Ammon's horn (tissue), 1 donor: ENCODE data around the gene VIPR2.

Experiments
- DNase-seq: peaks from one replicate; pipeline ENCODE4 v3.0.0-alpha.2; 2016; ENCODE audit warnings: low spot score

The VIPR2 gene

GRCh38 chr7:159042103-159042502 lies 102.6 kb downstream of the VIPR2 start:
- no peak for DNase-seq

- DNase-seq = no peak
Observed at GRCh38 chr7:159040912-159041711, 103.6 kb downstream of the VIPR2 start.

GRCh38 chr7:159040146-159040545 lies 104.5 kb downstream of the VIPR2 start:
- no peak for DNase-seq

- DNase-seq = no peak
Observed at GRCh38 chr7:159039716-159040115, 105.0 kb downstream of the VIPR2 start.

GRCh38 chr7:159038066-159038465 lies 106.6 kb downstream of the VIPR2 start:
- no peak for DNase-seq

GRCh38 chr7:159036916-159037605 lies 107.6 kb downstream of the VIPR2 start:
- no peak for DNase-seq

GRCh38 chr7:159035571-159036073 lies 109.0 kb downstream of the VIPR2 start:
- no peak for DNase-seq

GRCh38 chr7:159034988-159035387 lies 109.7 kb downstream of the VIPR2 start:
- no peak for DNase-seq

- no peak for DNase-seq
Observed at GRCh38 chr7:159034394-159034793, 110.3 kb downstream of the VIPR2 start.

- no peak for DNase-seq
Observed at GRCh38 chr7:159033956-159034355, 110.7 kb downstream of the VIPR2 start.

GRCh38 chr7:159033473-159033825 lies 111.2 kb downstream of the VIPR2 start:
- peak; percentile 53 for DNase-seq

- peak; percentile 1 for DNase-seq
Observed at GRCh38 chr7:159032753-159033472, 111.8 kb downstream of the VIPR2 start.

GRCh38 chr7:159032322-159032721 lies 112.3 kb downstream of the VIPR2 start:
- peak; percentile 2 for DNase-seq

GRCh38 chr7:159031750-159032149 lies 112.9 kb downstream of the VIPR2 start:
- DNase-seq = peak; percentile 5

GRCh38 chr7:159031135-159031701 lies 113.4 kb downstream of the VIPR2 start:
- DNase-seq = peak; percentile 24

GRCh38 chr7:159030490-159031134 lies 114.1 kb downstream of the VIPR2 start:
- DNase-seq = peak; percentile 46

GRCh38 chr7:159028508-159029401 lies 115.9 kb downstream of the VIPR2 start:
- peak; percentile 1 for DNase-seq

GRCh38 chr7:159027789-159028507 lies 116.7 kb downstream of the VIPR2 start:
- no peak for DNase-seq

- DNase-seq = peak; percentile 48
Observed at GRCh38 chr7:159027056-159027788, 117.4 kb downstream of the VIPR2 start.
